ENCODE data around the gene LCE7A.

GRCh38 chr1:152870831-152871730, 11.3 kb downstream of the LCE7A start:
- TF ChIP-seq POLR2A (IDR thresholded peaks at IDR 0.05) (no peak), CTCF (IDR thresholded peaks at IDR 0.05) (no peak)

All from breast epithelium (tissue), 3 donors.